Measurements from ENCODE around the gene XKRX. TPM values are rescaled to one million over a fixed set of nuclear protein-coding genes. Genes with fewer than 3 reads are reported as not detected.

XKRX gene
- polyA plus RNA-seq, 1 of the 3 experiments (the other 2 are of a cell fraction), result not detected

GRCh38 chrX:100864657-100865391 lies 63.9 kb downstream of the XKRX start (continued):
- TF ChIP-seq GATA2 (CRISPR knock-in tag; IDR thresholded peaks at IDR 0.05) (no peak), TAF1 (IDR thresholded peaks at IDR 0.05; ENCODE audit: borderline replicate concordance, low read depth, low read length) (no peak), RCOR1 (IDR thresholded peaks at IDR 0.05; ENCODE audit: low read length) (no peak), POLR2AphosphoS5 (IDR thresholded peaks at IDR 0.05; ENCODE audit: low read depth, low read length) (no peak), ELF1 (IDR thresholded peaks at IDR 0.05) (no peak)

Other genes starting within 250 kb of the XKRX start
- 2.3 and 3.1 TPM in 2 replicates for gene SYTL4, start 196.8 kb downstream of the XKRX start, polyA plus RNA-seq (2012; rRNA removed)
- gene CSTF2, start 108.5 kb downstream of the XKRX start, polyA plus RNA-seq (2012; rRNA removed), result 33.1 and 34.2 TPM in 2 replicates
- not detected in 2 replicates for gene NOX1, start 54.6 kb downstream of the XKRX start, polyA plus RNA-seq (2012; rRNA removed)
- not detected in 2 replicates for gene ARL13A, start 40.8 kb upstream of the XKRX start, polyA plus RNA-seq (2012; rRNA removed)
- 7.2 and 8.2 TPM in 2 replicates for gene TRMT2B, start 123.2 kb upstream of the XKRX start, polyA plus RNA-seq (2012; rRNA removed)
- 5.6 and 6.6 TPM in 2 replicates for gene TMEM35A, start 150.0 kb upstream of the XKRX start, polyA plus RNA-seq (2012; rRNA removed)
- gene CENPI, start 169.3 kb upstream of the XKRX start, polyA plus RNA-seq (2012; rRNA removed), result 2.4 and 2.6 TPM in 2 replicates